Liver (tissue), 9 donors: ENCODE results near the gene PUS7L. TPM values are rescaled to one million over a fixed set of nuclear protein-coding genes. Genes with fewer than 3 reads are reported as not detected.
A peak's percentile ranks its signal among the peaks of the same experiment; 100 is the strongest.

Experiments
- DNase-seq: peaks from one replicate; pipeline ENCODE4 v3.0.0-alpha.2; 2017; ENCODE audit warnings: low spot score
- H3K27ac ChIP-seq, 2 donors: one replicate each; pipeline ENCODE4 v1.7.0; 2013; ENCODE audit warnings: inconsistent platforms in 2 of 2, low read length in 2 of 2, control low read depth in 1 of 2, low read depth in 1 of 2, mild to moderate bottlenecking in 1 of 2
- H3K27me3 ChIP-seq, 4 donors: one replicate each; pipeline versions ENCODE4 v1.6.1 to v1.7.0; 2013; ENCODE audit warnings: low read length in 3 of 4, inconsistent platforms in 1 of 4, mild to moderate bottlenecking in 1 of 4, moderate library complexity in 1 of 4; ENCODE audit not compliant: control insufficient read depth in 4 of 4, insufficient read depth in 4 of 4
- H3K36me3 ChIP-seq, 4 donors: one replicate each; pipeline versions ENCODE4 v1.6.1 to v1.7.0; 2013; ENCODE audit warnings: low read length in 3 of 4, mild to moderate bottlenecking in 3 of 4, low read depth in 1 of 4, moderate library complexity in 1 of 4; ENCODE audit not compliant: control insufficient read depth in 4 of 4, insufficient read depth in 3 of 4
- H3K4me1 ChIP-seq, 4 donors: one replicate each; pipeline versions ENCODE4 v1.6.1 to v1.7.0; 2013; ENCODE audit warnings: low read length in 3 of 4, mild to moderate bottlenecking in 3 of 4, moderate library complexity in 1 of 4; ENCODE audit not compliant: control insufficient read depth in 4 of 4, insufficient read depth in 4 of 4
- H3K4me3 ChIP-seq, 3 donors: one replicate each; pipeline versions ENCODE4 v1.6.1 to v1.7.0; 2013; ENCODE audit warnings: low read length in 3 of 3, control low read depth in 1 of 3, low read depth in 1 of 3, mild to moderate bottlenecking in 1 of 3
- H3K9ac ChIP-seq, 2 donors: one replicate each; pipeline ENCODE4 v1.7.0; 2013; ENCODE audit warnings: low read length in 2 of 2, mild to moderate bottlenecking in 2 of 2, moderate library complexity in 2 of 2, control low read depth in 1 of 2, low read depth in 1 of 2
- H3K9me3 ChIP-seq, 4 donors: one replicate each; pipeline versions ENCODE4 v1.6.1 to v1.7.0; 2013; ENCODE audit warnings: low read length in 3 of 4; ENCODE audit not compliant: control insufficient read depth in 4 of 4
- ATF3 ChIP-seq: IDR thresholded peaks from 2 replicates; pipeline ENCODE4 v1.6.1; 2016; ENCODE audit warnings: antibody characterized with exemption
- CTCF ChIP-seq: fragments of 150-350 bp; IDR thresholded peaks from 2 replicates; pipeline ENCODE4 v1.5.1; 2017; ENCODE audit warnings: improper control_type of control experiment, low read depth, low read length; ENCODE audit not compliant: missing input control
- EGR1 ChIP-seq, 2 donors: IDR thresholded peaks; 2 replicates each; pipeline ENCODE4 v1.6.1; 2016 to 2018; ENCODE audit warnings: antibody characterized with exemption in 2 of 2, low read depth in 2 of 2
- FOXA1 ChIP-seq: IDR thresholded peaks from 2 replicates; pipeline ENCODE4 v1.6.1; 2016; ENCODE audit warnings: antibody characterized with exemption
- GABPA ChIP-seq, 2 donors: IDR thresholded peaks in 1 of 2; conservative IDR thresholded peaks in 1 of 2; 2 replicates each; pipeline ENCODE4 v1.6.1; 2016; ENCODE audit warnings: antibody characterized with exemption in 2 of 2, mild to moderate bottlenecking in 1 of 2, moderate library complexity in 1 of 2
- HNF4A ChIP-seq, 2 donors: conservative IDR thresholded peaks; 2 replicates each; pipeline ENCODE4 v1.6.1; 2016; ENCODE audit warnings: antibody characterized with exemption in 2 of 2, mild to moderate bottlenecking in 2 of 2
- JUND ChIP-seq, 2 donors: IDR thresholded peaks; 2 replicates each; pipeline ENCODE4 v1.6.1; 2016; ENCODE audit warnings: antibody characterized with exemption in 2 of 2
- MAX ChIP-seq: IDR thresholded peaks from 2 replicates; pipeline ENCODE4 v1.6.1; 2016; ENCODE audit warnings: antibody characterized with exemption
- NR2F2 ChIP-seq: IDR thresholded peaks from 2 replicates; pipeline ENCODE4 v1.6.1; 2016; ENCODE audit warnings: antibody characterized with exemption
- RAD21 ChIP-seq, 2 donors: IDR thresholded peaks; 2 replicates each; pipeline ENCODE4 v1.6.1; 2016; ENCODE audit warnings: antibody characterized with exemption in 2 of 2, mild to moderate bottlenecking in 2 of 2
- REST ChIP-seq: IDR thresholded peaks from 2 replicates; pipeline ENCODE4 v1.6.1; 2016; ENCODE audit warnings: antibody characterized with exemption, mild to moderate bottlenecking
- RXRA ChIP-seq, 2 donors: IDR thresholded peaks; 2 replicates each; pipeline ENCODE4 v1.6.1; 2017 to 2018; ENCODE audit warnings: antibody characterized with exemption in 2 of 2, mild to moderate bottlenecking in 1 of 2
- SP1 ChIP-seq: IDR thresholded peaks from 2 replicates; pipeline ENCODE4 v1.6.1; 2018; ENCODE audit warnings: antibody characterized with exemption, mild to moderate bottlenecking
- TAF1 ChIP-seq: conservative IDR thresholded peaks from 2 replicates; pipeline ENCODE4 v1.6.1; 2016; ENCODE audit warnings: antibody characterized with exemption, mild to moderate bottlenecking
- YY1 ChIP-seq: IDR thresholded peaks from 2 replicates; pipeline ENCODE4 v1.6.1; 2016; ENCODE audit warnings: antibody characterized with exemption, mild to moderate bottlenecking
- ZBTB33 ChIP-seq: IDR thresholded peaks from 2 replicates; pipeline ENCODE4 v1.6.1; 2016; ENCODE audit warnings: antibody characterized with exemption
- WGBS: extraction: QIAGEN DNeasy Blood & Tissue Kit; methylation state at CpG from one replicate; pipeline ENCODE4 v1.1.7; 2013; 5-methylcytosine and 5-hydroxymethylcytosine counted together
- polyA plus RNA-seq, 2 donors: library from polyadenylated mRNA; stranded (reverse) in 1 of 2; unstranded in 1 of 2; fragments of 200-250 nt in 1 of 2; fragments of >200 nt in 1 of 2; fragmentation: Nextera tagmentation in 1 of 2; extraction: Ambion mirVana in 1 of 2; gene quantifications; one replicate each; pipeline versions ENCODE4 v1.2.1 to v1.2.3, GENCODE V29; 2013 to 2015
- total RNA-seq, 2 donors: library from RNA; depleted of rRNA; stranded (reverse); fragments of >200 nt; gene quantifications; one replicate each; pipeline ENCODE4 v1.2.3, GENCODE V29; 2014
- donor health status: healthy.
- donor health status: healthy.
- donor health status: healthy.
- donor health status: healthy.
- donor health status: healthy.

PUS7L gene
- total and polyA plus RNA-seq, 4 donors = 1.7 to 9.2 (median 7.2) TPM

- Histone ChIP-seq H3K27me3 (no peaks in the 10 kb centered on the region), H3K9ac (no peak overlapping the region), H3K4me1 (no peaks in the 10 kb centered on the region), H3K27ac (no peak overlapping the region), H3K4me3 (no peak overlapping the region), H3K36me3 (peaks cover 0 to 6% (median 2%) of the 10 kb centered on the region in 4 donors), H3K9me3 (no peaks in the 10 kb centered on the region)
- no peak for TF ChIP-seq EGR1 (IDR thresholded peaks at IDR 0.05; ENCODE audit: low read depth in 2 of 2)
- no peak for DNase-seq
- WGBS = 66% methylated on average over 1 of the region's 1 CpG
Measured at GRCh38 chr12:43728698-43729097, 29.9 kb downstream of the PUS7L start.

- no peak overlapping the region for H3K4me3 ChIP-seq
- DNase-seq = no peak
- no peaks in the 10 kb centered on the region for H3K9me3 ChIP-seq
- H3K4me1 ChIP-seq = no peaks in the 10 kb centered on the region
- no peak overlapping the region for H3K9ac ChIP-seq
- TF ChIP-seq REST (no peak), MAX (no peak), RAD21 (IDR thresholded peaks at IDR 0.05) (peak; percentile 40 to 44)
- H3K36me3 ChIP-seq = peaks cover 0 to 6% (median 2%) of the 10 kb centered on the region in 4 donors
- H3K27me3 ChIP-seq = no peaks in the 10 kb centered on the region
- no peak overlapping the region for H3K27ac ChIP-seq
- WGBS = 43% methylated on average over 2 of the region's 2 CpGs
Measured at GRCh38 chr12:43728117-43728516, 30.5 kb downstream of the PUS7L start.

- Histone ChIP-seq H3K36me3 (no peaks in the 10 kb centered on the region), H3K4me3 (no peak overlapping the region), H3K4me1 (no peaks in the 10 kb centered on the region), H3K27ac (no peak overlapping the region), H3K9ac (no peak overlapping the region), H3K9me3 (no peaks in the 10 kb centered on the region), H3K27me3 (no peaks in the 10 kb centered on the region)
- DNase-seq = no peak
- TF ChIP-seq YY1 (no peak), RAD21 (IDR thresholded peaks at IDR 0.05) (no peak), EGR1 (IDR thresholded peaks at IDR 0.05; ENCODE audit: low read depth in 2 of 2) (no peak), CTCF (no peak), HNF4A (conservative IDR thresholded peaks at IDR 0.05) (no peak), TAF1 (no peak), ZBTB33 (no peak), ATF3 (no peak), RXRA (IDR thresholded peaks at IDR 0.05) (no peak), FOXA1 (no peak), REST (no peak), GABPA (IDR thresholded peaks at IDR 0.05 in 1 of 2, conservative IDR thresholded peaks at IDR 0.05 in 1 of 2) (no peak), MAX (no peak), JUND (IDR thresholded peaks at IDR 0.05) (no peak), NR2F2 (no peak), SP1 (no peak)
Measured at GRCh38 chr12:43723134-43723533, 35.5 kb downstream of the PUS7L start.
